HG03565 (cell line): Measurements from ENCODE around the gene NEU3.

Source experiments
- ATAC-seq: cut with Tn5 transposase; IDR thresholded peaks from one replicate; pipeline ENCODE4 v1.9.1; 2021; ENCODE audit warnings: mild to moderate bottlenecking, moderate library complexity; ENCODE audit not compliant: unreplicated experiment

Gene NEU3

DNA sequence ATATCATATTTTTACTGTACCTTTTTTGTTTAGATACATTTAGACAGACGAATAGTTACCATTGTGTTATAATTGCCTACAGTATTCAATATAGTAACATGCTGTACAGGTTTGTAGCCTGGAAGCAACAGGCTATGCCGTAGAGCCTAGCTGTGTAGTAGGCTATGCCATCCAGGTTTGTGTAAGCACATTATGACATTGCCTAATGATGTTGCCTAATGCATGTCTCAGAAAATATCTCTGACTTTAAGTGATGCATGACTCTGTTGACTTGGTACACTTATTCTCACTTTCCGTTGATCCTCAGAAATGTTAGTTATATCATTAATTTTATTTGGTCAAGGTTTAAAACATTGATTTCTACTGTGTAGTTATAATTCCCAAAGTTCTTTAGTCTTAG is 68.1 kb downstream of the NEU3 start:
- ATAC-seq = no peak

DNA sequence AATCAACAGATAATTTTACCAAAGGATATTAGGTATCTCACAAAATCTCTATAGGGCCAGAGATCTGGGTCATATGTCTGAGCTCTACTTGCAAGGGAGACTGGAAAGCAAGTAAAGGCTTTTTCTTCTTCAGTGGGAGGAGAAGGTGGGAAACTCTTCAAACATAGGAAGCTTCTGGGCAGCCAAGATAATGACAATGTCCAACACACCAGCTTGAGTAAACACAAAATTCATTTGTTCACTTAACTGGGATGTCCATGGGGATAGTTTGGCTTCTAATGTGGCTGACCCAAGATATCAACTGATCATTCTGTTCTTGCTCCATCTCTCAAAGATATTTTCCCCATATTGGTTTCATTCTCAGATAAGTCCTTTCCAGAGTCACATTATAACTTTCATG is 70.6 kb downstream of the NEU3 start:
- no peak for ATAC-seq

DNA sequence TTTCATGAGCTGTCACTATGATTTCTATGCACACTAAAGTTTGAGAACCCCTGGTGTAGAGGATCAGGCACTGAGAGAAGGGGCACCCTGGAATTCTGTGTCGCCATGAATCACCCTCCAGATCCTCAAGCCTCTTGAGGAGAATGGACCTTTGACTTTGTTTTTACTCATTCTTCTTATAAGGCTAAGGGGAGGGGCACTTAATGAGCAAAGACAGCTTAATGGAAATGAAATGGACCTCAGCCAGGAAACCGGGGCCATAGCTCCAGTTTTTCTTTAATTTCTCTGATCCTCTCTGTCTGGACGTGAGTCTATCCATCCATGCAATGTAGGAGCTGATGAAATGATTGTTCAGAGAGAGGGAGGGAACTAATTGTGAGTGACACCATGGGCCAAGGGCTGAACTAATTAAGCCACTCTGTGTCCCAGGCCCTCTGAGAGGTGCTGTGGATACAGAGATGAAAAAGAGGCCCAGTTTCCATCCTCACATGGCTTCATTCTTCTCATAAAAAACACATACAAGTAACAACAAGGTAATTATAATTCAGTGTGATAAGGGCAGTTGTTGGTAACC is 75.1 kb downstream of the NEU3 start:
- no peak for ATAC-seq

DNA sequence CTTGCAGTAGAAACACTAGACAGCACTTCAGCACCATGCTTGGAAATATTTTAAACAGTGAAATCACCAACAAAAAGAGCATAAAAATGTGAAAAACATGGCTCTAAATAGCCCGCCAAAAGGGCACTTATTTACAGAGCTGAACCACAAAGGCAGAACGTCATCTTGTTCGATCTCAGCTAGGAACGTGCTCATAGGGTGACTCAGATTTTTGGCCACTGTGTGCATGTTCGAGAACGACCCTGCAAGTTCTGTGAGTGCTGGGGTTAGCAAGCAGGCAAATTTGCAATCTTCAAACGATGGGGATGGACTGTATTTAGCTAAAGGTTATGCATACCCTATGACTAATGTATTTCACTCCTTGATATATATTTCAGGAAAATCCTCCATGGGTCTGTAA is 77.3 kb downstream of the NEU3 start:
- ATAC-seq = no peak
